ENCODE data around the gene EHBP1. TPM values are rescaled to one million over a fixed set of nuclear protein-coding genes. Genes with fewer than 3 reads are reported as not detected.
A peak's percentile ranks its signal among the peaks of the same experiment; 100 is the strongest.

EHBP1 gene
- total RNA-seq, 1 donor from 2014 or later: 19.4 TPM

DNA sequence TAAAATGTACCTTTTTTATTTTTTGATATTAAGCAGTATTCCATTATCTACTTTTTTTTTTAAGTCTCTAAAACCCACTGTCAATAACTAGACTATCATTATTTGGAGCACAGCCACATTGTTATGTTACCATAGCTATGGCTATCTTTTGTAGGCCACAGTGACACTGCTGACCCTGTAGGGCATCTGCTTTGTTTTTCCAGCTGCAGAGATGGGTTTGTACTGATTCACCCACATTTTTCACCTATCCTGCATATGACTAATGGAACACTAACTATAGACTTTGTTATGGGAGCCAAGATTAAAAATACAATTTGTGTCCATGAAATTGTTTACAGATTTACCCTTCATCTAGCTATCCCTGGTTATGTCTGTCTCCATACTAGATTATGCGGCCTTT is 323.5 kb downstream of the EHBP1 start:
- intact Hi-C loops (cut with DNase I): no loop called here
- DNase-seq (ENCODE audit: low spot score): no peak

- intact Hi-C loops (cut with DNase I): no loop called here
Measured at GRCh38 chr2:63034526-63034925, 329.0 kb downstream of the EHBP1 start.

DNA sequence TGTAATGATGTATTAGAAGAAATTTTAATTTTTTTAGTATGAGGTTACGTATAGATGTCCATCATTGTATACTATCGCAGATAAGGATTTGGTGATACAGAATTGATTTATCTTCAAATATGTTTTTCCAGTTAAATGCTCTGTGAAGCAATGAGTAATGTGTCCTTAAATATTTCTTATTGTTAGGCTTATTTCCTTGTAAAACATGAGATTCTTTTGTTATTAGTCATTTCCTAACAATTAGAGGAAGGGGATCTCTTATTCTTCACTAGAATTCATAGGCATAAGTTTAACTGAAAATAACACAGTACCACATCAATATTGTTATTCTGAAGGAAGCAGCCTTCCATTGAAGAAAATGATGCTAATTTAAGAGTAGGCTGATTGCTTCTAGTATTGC is 329.7 kb downstream of the EHBP1 start:
- no peak for DNase-seq (ENCODE audit: low spot score)
- intact Hi-C loops (cut with DNase I): no loop called here

More at GRCh38 chr2:63034526-63034925, 329.0 kb downstream of the EHBP1 start:
- no peak for DNase-seq (ENCODE audit: low spot score)

DNA sequence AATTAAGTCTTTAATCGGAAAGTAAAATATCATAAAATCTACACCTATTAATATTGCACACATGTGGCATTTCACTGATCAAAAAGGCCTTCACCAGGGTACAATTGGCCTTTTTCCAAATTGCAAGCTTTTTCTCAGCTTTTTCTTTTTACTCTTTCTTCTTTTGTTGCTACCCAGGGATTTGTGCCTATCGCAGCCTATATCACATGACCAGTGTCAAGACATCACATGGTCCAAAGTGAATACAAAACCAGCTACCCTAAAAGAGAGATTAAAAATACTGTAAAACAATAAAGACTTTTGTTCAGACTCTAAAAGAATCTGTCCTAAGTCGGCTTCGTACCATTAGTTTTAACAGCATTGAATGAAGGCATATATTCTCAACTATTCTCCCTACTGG is 330.1 kb downstream of the EHBP1 start:
- intact Hi-C loops (cut with DNase I): no loop called here

DNA sequence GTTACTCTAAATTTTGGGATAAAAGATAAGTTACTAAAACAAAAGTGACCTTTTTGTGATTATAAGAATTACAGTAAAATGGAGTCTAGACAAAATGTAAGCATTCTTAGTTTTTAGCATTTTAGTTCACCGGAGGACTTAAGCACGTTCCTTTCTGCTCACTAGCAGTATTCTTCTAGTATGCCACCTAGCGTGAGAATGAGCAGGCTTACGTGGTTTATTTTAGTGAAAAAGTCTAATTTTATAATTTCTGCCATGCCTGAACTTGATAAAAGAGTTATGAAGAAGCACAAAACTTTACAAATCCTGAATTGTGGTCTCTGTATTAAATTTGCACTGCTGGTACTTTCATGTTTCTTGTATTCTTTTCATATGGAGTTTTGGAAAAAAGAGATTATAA is 332.5 kb downstream of the EHBP1 start:
- DNase-seq (ENCODE audit: low spot score): no peak
- intact Hi-C loops (cut with DNase I): no loop called here

More for the DNA sequence above, 330.1 kb downstream of the EHBP1 start:
- no peak for DNase-seq (ENCODE audit: low spot score)

DNA sequence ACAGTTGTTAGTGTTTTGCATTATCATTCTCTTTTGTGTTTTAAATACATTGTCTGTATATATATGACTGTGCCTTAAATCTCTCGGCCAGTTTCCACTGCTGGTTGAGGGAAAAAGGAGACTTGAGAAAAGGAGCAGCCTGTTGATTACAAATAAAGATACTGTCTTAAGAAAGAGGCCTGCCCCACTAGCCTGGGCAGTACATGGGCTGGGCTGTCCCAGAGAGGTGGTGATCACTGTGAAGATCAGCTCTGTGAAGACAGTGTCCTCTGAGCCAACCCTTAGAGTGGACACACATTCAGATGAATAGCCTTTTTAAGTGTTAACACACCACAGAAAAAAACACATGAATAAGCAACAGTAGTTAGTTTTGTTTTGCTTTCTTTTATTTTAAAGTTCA is 335.1 kb downstream of the EHBP1 start:
- DNase-seq (ENCODE audit: low spot score): no peak

DNA sequence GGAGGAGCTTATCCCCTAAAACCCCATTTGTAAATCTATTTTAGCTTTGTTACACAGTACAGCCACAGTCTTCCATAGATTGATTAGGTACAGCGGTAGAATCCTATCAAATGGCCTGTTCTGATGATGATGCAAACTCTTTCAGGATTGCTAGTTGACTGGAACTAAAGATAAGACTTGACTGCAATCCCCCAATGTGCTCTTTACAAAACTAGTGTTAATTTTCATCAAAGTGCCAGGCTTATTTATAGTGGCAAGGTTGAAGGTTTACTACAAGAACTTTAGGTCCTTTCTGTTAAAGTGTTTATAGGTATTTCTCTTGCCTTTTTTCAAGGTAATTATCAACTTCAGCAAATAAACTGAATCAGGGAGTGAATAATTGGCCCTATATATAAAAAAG is 336.1 kb downstream of the EHBP1 start:
- intact Hi-C loops (cut with DNase I): no loop called here
- no peak for DNase-seq (ENCODE audit: low spot score)

More for the DNA sequence above, 335.1 kb downstream of the EHBP1 start:
- intact Hi-C loops (cut with DNase I): no loop called here

DNA sequence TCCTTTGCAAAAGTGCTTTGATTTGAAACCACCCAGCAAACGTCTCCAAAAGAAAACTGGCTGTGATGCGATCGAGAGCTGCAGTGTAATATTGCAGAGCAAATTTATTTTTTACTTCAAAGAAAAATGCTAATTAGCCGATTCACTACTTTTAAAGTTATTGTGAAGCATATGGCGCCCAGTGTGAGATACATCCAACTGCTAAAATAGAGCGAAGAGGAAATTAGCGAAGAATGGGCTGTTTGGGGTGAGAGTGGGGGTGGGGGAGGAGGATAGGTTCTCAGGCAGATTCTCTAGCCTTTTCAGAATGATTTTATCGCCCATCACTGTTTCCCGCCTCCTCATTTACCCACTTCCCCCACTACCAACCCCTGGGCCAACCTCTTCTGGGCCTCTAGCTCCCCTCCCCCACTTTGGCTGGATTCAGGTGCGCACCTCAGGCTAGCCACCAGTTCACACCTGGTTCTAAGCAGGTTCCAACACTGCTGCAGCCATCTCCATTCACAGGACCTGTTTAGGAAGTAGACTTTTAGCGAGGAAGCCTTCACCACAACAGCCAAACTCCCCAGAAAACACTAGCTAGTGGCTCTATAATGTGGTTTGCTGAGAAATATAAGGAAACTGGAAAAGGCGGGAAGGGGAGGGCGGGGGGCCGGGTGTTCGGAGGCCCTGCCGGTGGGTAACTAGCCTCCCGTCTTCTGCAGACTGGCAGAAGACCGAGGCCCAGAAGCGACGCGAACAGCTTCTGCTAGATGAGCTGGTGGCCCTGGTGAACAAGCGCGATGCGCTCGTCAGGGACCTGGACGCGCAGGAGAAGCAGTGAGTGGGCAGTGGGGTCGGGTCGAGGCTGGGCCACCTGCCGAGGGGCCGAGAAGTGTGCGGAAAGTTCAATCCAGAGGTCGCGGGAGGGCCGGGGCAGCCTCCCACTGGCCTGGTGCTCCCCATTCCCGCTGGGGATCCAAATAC is 339.1 kb downstream of the EHBP1 start:
- intact Hi-C loops (cut with DNase I): no loop called here
- DNase-seq (ENCODE audit: low spot score): no peak

DNA sequence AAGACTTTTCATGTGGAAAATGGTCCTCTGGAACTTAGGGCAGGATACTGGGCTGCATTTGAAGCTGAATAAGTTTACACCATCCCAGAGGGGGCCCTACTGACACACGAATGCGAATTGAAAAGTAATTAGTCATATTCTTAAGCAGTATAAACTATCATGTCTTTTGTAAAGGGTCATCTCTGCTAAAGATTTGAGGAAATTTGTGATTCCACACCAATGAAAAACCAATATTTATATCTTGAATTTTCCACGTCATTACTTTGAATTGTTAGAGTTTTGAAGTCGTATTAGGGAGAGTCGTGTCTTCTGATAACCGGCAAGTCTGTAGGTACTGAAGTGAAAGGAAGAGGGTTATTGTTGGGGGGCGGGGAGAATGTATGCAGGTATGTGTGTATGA is 341.0 kb downstream of the EHBP1 start:
- no peak for DNase-seq (ENCODE audit: low spot score)
- intact Hi-C loops (cut with DNase I): no loop called here

DNA sequence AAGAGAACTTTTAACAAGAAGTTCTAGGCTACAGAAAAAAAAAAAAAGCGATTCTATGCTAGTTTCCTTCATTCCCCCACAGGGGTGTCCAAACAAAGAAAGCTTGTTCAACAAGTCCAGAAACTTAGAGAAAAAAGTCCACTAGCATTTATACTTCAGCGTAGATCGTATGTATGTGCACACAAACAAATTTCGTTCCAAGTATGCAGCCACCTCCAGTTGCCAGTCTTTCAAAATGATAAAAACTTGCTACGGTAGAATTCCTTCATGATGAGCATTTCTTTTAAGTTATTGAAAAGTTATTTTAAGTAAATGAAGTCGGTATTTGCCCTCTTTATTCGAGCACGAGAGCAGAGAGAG is 341.4 kb downstream of the EHBP1 start:
- intact Hi-C loops (cut with DNase I): no loop called here
- no peak for DNase-seq (ENCODE audit: low spot score)

GRCh38 chr2:63047321-63048279 is 342.1 kb downstream of the EHBP1 start:
- intact Hi-C loops (cut with DNase I): no loop called here
- DNase-seq (ENCODE audit: low spot score): peak; percentile 81

GRCh38 chr2:63048367-63049171 is 343.1 kb downstream of the EHBP1 start:
- intact Hi-C loops (cut with DNase I): no loop called here
- no peak for DNase-seq (ENCODE audit: low spot score)

DNA sequence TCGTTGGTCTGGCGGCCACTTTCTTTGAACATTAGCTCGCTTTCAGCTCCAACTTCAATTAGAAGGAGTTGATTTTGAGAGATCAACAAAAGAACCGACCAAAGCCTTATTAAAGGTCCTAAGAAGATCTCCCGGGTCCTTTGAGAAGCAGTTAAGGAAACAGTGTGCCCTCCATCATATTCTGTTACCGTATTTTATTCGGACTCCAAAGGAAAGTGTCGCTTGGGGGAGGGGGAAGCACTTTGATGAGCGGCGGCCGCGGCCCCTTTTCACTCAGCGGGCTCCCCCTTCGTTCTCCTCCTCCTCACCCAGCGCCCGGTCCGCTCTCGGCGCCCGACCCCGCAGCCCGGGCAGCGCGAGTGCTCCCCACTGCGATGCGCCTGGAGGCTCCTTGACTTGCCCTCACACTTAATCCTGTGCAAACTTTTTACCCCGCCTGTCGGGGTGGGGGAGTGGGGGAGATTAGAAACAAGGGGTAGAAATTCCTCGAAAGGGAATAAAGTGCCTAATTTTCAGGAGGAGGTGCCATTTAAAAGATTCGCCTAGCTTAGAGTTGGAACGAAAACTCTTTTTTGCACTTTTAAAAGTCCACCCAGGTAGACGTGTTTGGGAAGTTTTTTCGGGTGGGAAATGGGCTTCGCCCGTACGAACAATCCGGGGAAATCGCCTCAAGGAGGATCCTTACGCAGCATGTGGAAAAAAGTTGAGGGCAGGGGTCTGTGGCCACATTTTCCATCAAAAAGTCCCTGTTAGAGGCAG is 343.9 kb downstream of the EHBP1 start:
- DNase-seq (ENCODE audit: low spot score): no peak
- intact Hi-C loops (cut with DNase I): no loop called here

DNA sequence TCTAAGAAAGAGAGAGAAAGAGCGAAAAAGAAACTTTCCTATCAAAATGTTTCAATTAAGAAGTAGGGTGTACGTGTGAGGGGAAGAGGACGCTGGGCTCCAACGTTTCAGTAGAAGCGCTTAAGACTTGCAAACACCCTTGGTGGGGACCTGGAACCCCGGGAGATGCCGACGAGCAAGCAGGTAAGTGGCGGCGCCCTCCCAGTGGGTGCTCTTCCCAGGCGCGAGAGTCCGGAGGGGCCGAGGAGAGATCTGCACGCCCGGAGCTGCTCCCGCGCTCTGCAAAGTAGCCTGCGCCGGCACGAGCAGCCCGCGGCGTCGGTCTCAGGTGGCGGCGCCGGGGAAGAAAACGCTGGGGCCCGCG is 344.4 kb downstream of the EHBP1 start:
- intact Hi-C loops (cut with DNase I): no loop called here
- no peak for DNase-seq (ENCODE audit: low spot score)

DNA sequence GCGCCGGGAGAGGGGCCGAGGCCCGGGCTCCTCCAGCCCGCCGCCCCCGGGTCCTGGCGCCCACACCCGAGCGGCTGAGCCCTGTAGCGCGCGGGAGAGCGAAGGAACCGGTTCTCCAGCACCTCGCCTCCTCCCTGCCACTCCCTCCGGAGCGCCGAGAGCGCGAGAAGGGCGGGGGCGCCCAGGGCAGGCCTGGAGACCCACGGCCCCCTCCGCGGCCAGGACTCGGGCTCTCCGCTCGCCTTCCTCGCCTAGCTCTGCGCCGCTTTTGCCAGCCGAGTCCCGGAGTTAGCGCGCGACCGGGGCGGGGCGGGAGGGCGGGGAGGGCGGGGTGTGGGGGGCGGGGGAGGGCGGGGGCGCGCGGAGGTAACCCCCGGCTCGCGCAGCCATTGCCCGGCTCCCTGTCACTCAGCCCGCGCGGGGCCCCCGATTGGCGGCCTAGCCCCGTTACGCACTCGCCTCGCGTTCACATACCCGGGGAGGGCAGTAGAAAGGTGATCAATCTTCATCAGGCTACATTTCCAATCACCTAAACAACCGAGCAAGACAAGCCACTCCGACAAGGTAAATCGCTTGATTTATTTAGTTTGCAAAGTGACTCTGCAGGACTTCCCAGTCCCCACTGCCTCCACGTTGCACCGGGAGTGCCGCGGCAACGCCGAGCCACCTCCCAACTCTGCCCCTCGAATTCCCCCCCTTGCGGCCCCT is 345.0 kb downstream of the EHBP1 start, which contains the start of gene OTX1:
Gene OTX1, plus strand, starts transcription at position 497 of the 708 bp plus-strand sequence. CDS start 2,161 bp downstream, outside the sequence.
- no peak for DNase-seq (ENCODE audit: low spot score)
- intact Hi-C loops (cut with DNase I): no loop called here

- DNase-seq (ENCODE audit: low spot score): no peak
- intact Hi-C loops (cut with DNase I): no loop called here
Measured at GRCh38 chr2:63051042-63051794, 345.7 kb downstream of the EHBP1 start.

- DNase-seq (ENCODE audit: low spot score): no peak
- intact Hi-C loops (cut with DNase I): no loop called here
Measured at GRCh38 chr2:63051795-63052333, 346.4 kb downstream of the EHBP1 start.

Measured in cardiac septum (tissue), 1 donor.